ENCODE data around the gene CFAP54.

DNA sequence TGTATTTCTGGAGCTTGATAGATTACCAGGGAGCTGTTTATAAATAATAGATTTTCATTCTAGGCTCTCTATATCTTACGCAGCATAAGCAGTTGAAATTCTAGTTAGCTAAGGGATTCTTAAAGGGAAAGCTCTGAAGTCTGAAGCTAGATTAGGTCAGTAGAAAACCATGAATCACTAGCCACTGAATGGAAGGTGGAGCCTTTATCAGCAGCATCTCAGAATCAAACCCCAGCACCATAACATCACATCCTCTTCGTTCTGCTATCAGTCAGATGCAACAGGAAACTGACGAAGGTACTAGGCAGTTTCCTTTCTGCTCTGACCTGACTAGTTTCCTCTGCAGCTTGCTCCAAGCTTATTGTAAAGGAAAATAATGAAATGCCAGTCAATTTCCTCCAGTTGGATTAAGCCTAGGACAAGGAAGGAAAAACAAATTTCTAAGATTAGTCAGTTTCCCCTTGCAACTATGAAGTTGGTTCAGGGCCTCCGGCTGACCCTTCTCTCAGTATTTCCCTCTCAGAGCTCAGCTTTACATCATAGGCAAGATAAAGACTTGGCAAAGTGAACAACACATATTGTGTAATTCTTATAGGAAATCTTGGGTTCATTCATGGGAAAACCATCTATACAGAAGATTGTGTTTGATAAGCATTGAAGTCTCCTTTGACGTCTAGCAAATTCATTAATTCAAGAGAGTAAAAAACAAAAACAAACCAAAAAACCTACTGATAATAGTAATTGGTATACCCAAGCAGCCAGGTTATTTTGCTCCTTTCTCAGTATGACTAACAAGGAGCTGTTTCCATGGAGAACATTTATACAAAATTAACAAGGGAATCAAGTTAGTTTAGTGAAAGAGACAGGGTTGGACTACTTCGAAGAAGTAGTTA lies 43.4 kb upstream of the CFAP54 start:
- TF ChIP-seq CTCF (IDR thresholded peaks at IDR 0.05; ENCODE audit: low read depth, low read length, poor library complexity, severe bottlenecking) (no peak), EZH2phosphoT487 (IDR thresholded peaks at IDR 0.05; ENCODE audit: borderline replicate concordance, low read length) (no peak)
